GM10248 (cell line): ENCODE measurements around the gene PPP1R13B.

ENCODE experiments used
- CTCF ChIA-PET: fragments of 300-600 bp; sonication (Branson Sonifier 250); formaldehyde crosslinking; extraction: SDS; loops from one replicate; lab custom pipeline; 2021; ENCODE audit warnings: antibody characterized with exemption; lab: Yijun Ruan, JAX
- POLR2A ChIA-PET: fragments of 350-650 bp; sonication (Branson Sonifier 250); formaldehyde crosslinking; extraction: SDS; loops from one replicate; lab custom pipeline; 2020; ENCODE audit warnings: antibody characterized with exemption; lab: Yijun Ruan, JAX
- DNase-seq: peaks from one replicate; pipeline ENCODE4 v3.0.0; 2012; ENCODE audit errors: extremely low spot score
- TF ChIP-seq, protein P1 (sequence below): IDR thresholded peaks from 2 replicates; pipeline ENCODE4 v1.5.1; 2012; ENCODE audit warnings: mild to moderate bottlenecking, low read depth; ENCODE audit errors: extremely low read depth, missing control alignments, control extremely low read depth

PPP1R13B gene

DNA sequence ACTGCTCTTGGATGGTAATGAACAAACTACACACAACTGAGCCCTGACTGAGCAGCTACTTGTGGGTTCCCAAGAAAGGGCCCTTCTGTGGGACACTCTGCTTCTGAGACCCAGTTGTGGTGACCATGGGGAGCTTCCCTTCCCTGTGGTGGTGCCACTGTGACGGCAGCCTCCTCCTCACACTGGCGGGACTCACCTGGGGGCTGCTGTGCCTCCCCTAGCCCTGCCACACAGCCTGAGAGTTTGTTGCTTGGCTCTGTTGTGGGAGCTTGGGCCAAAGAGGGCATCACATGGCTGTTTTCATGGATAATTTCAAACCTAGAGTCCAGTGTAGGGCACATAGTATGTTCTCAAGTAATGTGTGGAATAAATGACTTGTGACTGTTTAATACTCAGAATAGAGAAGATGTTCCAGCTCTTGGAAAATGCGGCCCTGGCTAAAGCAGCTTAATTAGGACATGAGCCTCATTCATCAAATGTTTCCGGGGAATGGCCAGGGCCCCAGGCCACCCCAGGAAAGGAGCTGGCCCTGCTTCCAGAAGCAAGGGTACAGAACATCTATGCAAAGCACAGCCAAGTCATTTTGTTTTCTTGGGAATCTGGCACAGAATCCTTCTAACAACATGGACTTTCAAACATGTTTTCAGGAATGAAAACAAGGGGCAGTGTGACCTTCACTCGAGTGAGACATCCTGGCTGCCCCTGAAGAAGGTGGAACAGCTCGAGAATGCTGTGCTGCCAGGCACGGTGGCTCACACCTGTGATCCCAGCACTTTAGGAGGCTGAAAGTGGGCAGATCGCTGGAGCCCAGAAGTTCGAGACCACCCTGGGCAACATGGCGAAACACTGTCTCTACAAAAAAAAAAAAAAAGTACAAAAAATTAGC lies 110.6 kb downstream of the PPP1R13B start:
- TF ChIP-seq, protein P1, sequence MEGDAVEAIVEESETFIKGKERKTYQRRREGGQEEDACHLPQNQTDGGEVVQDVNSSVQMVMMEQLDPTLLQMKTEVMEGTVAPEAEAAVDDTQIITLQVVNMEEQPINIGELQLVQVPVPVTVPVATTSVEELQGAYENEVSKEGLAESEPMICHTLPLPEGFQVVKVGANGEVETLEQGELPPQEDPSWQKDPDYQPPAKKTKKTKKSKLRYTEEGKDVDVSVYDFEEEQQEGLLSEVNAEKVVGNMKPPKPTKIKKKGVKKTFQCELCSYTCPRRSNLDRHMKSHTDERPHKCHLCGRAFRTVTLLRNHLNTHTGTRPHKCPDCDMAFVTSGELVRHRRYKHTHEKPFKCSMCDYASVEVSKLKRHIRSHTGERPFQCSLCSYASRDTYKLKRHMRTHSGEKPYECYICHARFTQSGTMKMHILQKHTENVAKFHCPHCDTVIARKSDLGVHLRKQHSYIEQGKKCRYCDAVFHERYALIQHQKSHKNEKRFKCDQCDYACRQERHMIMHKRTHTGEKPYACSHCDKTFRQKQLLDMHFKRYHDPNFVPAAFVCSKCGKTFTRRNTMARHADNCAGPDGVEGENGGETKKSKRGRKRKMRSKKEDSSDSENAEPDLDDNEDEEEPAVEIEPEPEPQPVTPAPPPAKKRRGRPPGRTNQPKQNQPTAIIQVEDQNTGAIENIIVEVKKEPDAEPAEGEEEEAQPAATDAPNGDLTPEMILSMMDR = no peak
- ChIA-PET POLR2A (no interaction called here), CTCF (interaction anchor here (0.9 to 2.1 kb wide), 3 partner anchors 10 to 72 kb away, joined by 3 to 6 read pairs (median 3); no protein-coding TSS in a partner anchor)
- no peak for DNase-seq

DNA sequence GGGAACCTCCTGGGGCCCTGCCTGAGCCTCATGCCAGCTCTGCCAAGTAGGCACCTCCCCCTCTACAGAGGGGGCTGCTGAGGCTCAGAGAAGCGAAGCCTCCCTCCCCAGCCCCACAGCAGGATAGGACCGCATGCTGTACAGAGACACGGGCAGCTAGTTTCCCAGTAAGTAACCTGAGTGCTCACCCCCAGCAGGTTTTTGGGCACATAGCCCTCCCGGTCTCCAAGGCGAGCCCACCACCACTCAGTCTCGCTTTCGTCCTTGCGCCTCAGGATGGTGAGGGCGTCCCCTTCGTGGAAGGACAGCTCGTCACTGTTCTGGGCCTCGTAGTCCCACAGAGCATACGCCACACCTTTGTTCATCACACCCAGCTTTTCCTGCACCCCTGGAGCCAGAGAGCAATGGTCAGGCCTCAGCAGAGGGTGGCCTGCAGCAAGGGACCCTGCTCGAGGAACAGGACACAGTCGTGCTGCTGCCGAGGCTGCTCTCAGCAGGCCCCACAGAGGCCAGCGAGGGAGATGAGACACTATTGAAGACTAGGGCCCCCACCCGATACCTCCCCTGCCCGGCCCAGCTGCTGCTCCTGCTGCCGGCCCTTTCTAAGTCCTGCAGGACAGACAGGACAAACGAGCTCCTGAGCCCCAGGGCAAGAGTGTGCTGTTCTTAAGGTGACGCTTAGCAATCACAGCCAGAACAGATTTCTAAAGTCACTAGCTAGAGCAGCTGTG lies 111.4 kb downstream of the PPP1R13B start:
- TF ChIP-seq, protein P1 = no peak
- DNase-seq = no peak
- ChIA-PET POLR2A (interaction anchor here (0.6 kb wide), 1 partner anchor 80 kb away, joined by 5 read pairs; no protein-coding TSS in a partner anchor), CTCF (interaction anchor here (0.9 to 2.1 kb wide), 3 partner anchors 17 to 73 kb away, joined by 3 to 6 read pairs (median 3); partner anchors contain the start of gene ZFYVE21)

DNA sequence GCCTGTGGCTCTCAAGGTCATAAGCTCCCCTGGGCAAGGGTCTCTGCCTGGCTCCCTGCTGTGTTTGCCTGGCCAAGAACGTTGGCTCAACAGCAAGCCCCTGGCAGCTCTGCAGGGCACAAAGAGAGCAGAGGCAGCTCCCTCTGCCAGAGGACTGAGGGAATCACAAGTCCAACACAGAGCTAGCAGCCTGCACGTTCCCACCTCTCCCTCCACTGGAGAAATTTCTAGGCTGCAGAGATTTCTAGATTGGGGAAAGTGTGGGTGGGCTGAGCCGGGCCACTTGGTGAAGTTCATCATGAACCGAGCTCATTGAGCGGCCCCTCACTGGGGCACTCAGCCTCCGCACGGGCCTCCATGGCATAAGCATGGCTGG lies 111.9 kb downstream of the PPP1R13B start:
- ChIA-PET POLR2A (interaction anchor here (0.6 kb wide), 1 partner anchor 81 kb away, joined by 5 read pairs; no protein-coding TSS in a partner anchor), CTCF (interaction anchor here (0.9 to 2.1 kb wide), 3 partner anchors 17 to 74 kb away, joined by 3 to 6 read pairs (median 3); partner anchors contain the start of gene ZFYVE21)
- DNase-seq = no peak
- TF ChIP-seq, protein P1 = no peak

DNA sequence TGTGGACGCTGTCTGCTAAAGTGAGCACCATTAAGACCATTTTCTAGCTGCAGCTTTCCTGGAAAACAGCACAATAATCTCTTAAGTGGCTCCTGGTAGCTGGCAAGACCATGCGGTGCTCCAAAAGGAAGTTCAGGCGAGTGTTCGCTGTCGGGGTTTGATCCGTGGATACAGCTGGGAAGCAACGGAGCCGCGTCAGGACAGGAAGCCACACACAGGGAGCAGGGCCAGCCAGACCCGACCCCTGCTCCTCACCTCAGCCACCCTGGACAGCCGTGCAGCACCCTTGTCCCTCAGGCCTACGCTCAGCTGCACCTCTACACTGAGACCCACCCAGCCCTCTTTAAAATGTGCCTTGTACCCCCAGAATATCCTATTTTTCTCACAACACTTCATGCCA lies 112.4 kb downstream of the PPP1R13B start:
- TF ChIP-seq, protein P1 = no peak
- ChIA-PET CTCF (interaction anchor here (0.9 to 1.0 kb wide), 2 partner anchors 16 to 19 kb away, joined by 3 read pairs; partner anchors contain the start of gene ZFYVE21), POLR2A (no interaction called here)
- no peak for DNase-seq

DNA sequence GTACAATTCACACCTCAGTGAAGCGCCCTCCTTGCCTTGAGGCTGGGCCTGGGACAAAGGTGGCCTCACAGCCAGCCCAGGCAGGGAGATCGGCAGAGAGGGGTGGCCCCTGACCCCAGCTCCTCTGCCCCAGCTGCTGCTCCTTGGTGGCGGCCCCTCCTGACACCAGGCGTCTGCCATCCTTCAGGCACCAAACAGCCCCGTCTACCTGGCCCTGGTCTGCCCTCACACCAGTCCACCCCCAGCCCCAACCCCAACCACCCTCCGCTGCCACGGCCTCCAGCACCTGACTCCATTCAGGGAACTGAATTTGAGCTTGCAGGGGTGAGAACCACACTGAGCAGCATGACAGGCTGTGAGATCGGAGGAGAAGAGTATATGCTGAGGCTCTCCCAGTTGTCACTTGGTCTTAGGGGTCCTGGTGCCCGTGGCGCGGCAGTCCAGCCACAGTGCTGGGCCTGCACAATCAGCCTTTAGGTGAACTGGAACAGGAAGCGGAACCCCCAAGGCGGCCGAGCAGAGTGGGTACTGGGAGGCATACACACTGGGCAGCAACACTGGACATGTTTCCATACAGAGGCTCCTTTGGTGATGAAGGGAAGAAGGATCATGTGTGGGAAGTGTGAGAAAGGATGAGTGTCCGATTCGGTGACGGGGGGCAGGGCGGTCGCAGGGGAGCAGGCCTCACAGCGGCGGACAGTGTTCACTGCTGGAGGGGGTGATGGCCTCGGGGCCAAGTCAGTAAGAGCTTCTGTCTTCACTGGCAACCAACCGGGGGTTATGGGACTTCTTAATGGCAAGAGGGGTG lies 113.1 kb downstream of the PPP1R13B start:
- ChIA-PET POLR2A (no interaction called here), CTCF (no interaction called here)
- TF ChIP-seq, protein P1 = no peak
- no peak for DNase-seq
